SHP77 treated with DMSO at 0.1 percent for 48 hours (cell line): Measurements from ENCODE around the gene OR4F6.
"Not testable (repeated sequence)": the region's sequence is repeated elsewhere in the genome, so short reads cannot be mapped to it uniquely, and the experiment has no call there.

Source experiments
- DNase-seq: peaks from one replicate; lab custom pipeline; 2025; lab: John Stamatoyannopoulos, UW

Gene OR4F6, protein sequence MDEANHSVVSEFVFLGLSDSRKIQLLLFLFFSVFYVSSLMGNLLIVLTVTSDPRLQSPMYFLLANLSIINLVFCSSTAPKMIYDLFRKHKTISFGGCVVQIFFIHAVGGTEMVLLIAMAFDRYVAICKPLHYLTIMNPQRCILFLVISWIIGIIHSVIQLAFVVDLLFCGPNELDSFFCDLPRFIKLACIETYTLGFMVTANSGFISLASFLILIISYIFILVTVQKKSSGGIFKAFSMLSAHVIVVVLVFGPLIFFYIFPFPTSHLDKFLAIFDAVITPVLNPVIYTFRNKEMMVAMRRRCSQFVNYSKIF

DNA sequence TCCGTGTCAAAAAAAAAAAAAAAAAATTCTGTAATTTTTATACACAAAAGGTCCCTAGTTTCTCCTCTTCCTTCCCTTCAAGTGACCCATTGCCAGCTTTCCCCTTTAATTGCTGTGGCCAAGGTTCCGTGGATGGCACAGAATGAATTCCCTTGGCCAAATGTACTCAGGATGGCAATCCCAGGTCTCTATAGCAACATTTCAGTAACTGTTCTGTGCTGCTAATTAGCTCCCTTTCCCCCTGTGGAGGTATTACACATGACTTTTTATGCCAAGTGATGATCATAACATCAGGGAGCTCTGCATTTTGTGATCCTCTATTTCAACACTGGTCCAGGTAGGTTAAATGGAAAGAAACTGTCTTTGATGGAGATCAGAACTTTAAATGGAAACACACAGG lies at the start of gene OR4F6:
Gene OR4F6, plus strand, starts transcription at position 301 of the 400 bp plus-strand sequence. CDS start 2,211 bp downstream, outside the sequence.
- DNase-seq, result no peak

DNA sequence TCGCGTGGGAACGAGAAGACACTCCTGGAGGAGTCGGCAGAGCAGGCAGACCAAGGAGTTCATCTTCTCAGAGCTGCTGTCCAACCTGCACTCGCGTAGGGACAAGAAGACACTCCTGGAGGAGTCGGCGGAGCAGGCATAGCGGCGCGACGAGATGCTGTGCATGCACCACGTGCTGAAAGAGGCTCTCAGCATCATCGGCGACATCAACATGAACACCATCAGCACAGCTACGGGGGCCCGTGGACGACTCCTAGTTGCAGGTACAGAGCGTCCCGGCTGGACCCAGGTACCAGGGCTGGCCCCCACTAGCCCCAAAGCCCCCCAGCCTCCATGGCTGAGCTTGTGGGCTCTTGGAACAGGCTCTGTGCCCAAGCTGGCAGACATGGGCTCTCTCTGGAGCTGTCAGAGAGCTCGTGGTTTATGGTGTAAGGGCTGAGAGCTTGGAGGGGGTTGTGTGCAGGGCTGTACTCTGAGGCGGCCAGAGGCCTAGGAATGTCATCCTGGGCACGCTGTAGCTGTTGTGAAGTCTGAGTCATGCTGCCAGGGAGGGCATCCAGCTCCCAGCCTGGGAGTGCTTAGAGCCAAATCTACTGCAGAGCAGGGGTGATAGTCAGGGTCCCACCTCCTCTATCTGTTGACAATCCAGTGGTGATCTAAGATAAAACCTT lies 38.5 kb upstream of the OR4F6 start:
- not testable (repeated sequence) for DNase-seq

DNA sequence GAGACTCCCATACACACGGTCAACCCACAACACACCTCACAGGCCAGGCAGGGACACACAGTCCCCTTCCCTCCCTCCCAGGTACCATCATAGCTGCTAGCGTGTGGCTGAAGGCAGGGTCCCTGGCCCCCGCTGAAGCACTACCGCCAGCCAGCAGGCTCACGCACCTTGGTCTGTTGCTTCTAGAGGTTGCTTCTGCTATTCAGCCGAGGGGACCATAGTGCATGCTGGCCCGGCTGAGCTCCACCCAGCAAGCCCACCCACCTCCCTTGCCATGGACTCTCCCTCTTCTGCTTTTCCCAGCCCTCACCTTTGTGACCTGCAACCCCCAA lies 38.0 kb upstream of the OR4F6 start:
- not testable (repeated sequence) for DNase-seq

DNA sequence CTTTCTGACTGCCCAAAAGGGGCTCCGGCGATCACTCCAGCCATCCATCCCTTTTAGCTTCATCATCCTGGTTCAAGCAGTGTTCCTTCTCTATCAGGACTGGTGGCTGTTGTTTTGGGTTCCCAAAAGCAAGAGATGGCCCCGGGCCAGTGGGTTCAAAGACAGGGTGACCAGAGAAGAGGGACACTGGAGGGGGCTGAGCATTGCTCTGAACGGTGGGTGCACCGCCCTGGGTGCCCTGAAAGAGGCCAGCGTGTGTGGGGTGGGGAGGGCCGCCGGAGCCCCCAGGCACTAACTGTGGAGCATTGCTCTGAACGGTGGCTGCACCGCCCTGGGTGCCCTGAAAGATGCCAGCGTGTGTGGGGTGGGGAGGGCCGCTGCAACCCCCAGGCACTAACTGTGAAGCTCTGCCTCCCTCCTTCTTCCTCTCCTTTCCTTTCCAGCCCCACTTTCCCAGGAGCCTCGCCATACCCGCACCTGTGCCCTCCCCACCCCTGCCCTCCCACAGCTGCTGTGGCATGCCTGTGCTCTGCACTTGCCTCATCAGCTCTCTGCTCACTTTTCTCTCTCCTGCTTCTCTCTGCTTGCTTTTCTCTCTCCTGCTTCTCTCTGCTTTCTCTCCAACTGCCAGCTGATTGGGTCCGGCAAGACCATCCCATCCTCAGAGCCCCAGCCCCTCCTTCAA lies 37.4 kb upstream of the OR4F6 start:
- no peak for DNase-seq

DNA sequence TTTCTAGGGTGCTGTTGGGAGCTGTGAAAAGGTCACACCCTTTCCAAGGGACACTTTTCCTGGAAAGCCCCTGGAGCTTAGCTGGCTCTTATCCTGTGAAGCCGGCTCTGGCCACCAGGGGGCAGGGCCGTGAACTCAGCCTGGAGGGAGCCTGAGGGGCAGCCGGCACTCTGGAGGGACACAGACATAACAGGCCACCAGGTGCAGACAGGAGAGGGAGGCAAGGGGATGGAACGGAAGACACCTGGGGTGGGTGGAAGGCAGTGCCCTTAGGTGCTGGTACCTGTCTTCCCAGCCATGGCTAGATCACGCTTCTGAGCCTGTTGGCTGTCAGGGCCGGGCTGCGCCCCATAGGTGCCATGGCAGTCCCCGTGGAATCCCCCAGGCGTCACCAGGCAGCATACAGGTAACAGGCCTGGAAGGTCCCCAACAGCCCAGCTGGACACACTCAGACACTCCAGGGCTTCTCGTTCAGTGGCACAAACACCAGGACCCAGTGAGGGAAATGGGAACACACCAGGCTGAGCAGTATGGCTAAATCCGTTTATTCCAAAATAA lies 36.1 kb upstream of the OR4F6 start:
- not testable (repeated sequence) for DNase-seq

DNA sequence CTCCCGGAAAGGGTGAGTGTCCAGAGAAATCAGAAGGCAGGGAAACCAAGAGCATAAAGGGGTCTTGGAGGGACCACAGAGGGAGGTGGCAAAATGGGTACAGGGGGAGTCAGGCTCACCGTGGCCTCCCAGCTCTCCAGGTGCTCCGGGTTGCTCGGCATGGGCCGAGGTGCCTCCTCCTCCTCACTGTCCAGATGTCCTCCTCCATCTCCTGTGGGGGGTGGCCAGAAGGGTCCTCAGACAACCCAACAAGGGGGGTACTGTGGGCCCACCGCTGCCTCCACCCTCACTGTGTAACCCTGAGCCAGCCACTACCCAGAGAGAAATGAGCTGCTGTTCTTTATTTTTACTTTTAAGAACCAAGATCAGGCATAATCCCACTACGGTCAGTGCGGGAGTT lies 30.4 kb upstream of the OR4F6 start:
- DNase-seq, result no peak

DNA sequence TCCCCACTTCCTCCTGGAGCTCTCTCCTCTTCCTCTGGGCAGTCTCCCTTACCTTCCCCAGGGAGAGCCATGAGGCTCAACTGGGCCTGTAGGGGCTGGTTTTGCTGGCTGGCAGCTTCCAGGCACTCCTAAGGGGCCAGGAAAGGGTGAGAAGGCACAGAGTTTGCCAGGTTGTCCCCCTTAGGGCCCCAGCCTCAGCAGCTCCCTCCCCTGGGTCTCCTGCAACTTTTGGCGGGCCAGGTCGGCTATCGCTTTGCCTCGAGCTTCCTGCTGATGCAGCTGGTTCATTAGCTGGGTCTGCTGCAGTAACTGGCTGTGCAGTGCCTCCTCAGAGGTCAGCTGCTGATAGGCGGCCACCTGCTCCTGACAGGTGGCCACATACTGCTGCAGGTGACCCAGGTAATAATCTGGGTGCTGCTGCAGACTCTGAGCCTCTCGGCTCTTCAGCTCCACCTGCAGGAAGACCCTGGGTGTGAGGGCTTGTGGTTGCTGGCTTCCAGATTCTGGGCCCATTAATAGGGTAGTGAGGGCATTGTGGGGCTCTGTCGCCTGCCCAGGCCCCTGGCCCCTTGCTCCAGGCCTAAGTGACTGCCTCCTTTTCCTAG lies 29.7 kb upstream of the OR4F6 start:
- DNase-seq, result peak; percentile 1

DNA sequence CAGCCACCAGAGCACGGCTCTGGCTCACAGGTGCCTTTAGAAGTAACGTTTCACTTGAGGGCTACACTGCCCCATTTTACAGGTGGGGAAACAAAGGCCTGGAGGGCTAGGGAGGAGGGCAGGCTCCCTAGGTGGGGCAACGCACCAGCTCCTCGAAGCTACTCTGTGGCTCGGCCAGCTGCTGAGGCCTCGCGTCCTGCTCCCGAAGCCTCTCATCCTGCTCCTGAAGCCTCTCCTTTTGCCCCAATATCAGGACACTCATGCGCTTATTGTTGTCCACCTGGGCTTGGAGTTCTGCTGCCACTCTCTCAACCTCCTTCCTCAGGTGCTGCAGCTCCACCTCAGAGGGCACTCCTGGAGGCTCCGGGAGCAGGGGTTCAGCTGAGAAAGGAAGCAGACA lies 28.2 kb upstream of the OR4F6 start:
- DNase-seq, result no peak

DNA sequence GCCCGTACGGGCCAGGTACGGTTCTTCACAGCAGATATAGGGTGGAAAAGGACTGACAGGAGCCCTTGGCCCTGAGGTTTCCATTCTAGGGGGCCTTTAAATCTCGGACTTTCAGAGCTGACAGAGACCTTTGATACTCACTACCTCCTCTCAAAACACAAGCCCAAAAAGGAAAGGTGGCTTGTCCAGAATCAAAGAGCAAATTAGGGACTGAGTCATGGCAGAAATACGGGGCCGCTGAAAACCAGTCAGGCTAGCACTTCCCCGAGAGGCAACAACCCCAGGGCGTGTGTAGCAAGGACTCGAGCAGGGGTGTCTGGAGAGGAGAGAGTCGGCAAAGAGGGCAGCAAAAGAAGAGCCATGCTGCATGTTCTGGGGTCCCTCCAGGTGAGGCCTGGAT lies 24.7 kb upstream of the OR4F6 start:
- DNase-seq, result not testable (repeated sequence)

DNA sequence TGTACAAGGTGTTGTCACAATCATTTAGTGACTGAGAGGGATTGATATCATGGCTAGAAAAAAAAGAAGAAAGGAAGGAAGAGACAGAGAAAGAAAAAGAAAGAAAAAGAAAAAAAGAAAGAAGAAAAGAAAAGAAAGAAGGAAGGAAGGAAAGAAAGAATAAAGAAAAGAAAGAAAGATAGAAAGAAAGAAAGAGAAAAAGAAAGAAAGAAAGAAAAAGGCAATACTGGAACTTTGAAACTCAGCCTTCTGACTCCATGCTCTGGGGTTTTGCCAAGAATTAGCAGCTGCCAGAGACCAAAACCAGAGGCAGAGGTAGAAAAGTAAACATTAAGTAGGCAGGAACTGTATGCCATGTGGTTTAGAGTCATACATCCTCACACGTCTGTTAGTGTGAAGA lies 23.1 kb upstream of the OR4F6 start:
- DNase-seq, result not testable (repeated sequence)

DNA sequence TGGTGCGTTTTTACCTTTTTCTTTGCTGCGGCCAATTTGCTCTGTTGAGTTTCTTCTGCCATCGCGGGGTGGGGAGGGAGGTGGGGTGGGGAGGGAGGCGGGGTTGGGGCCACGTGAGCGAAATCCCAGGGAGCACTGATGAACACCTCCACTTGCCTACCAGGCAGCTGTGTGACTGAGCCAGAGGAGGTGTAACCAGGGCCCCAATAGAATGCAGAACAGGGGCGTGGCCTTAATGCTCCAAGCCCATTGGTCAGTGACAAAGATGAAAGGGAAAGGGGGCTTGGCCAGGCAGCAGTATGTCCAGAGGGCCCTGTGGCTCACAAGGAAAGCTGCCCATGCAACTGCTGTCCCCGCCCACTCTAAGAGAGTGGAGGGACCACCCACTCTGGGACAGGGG lies 21.4 kb upstream of the OR4F6 start:
- DNase-seq, result no peak

DNA sequence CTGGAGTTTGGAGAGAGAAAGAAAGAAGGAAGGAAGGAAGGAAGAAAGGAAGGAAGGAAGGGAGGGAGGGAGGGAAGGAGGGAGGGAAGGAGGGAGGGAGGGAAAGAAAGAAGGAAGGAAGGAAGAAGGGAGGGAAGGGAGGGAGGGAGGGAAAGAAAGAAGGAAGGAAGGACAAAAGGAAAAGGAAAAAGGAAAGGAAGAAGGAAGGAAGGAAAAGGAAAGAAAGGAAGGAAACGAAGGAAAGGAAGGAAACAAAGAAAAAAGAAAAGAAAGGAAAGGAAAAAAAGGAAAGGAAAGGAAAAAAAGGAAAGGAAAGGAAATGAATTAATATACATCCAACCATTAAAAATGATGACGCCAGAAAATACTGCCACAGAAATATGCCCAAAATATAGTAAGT lies 18.7 kb upstream of the OR4F6 start:
- DNase-seq, result no peak

DNA sequence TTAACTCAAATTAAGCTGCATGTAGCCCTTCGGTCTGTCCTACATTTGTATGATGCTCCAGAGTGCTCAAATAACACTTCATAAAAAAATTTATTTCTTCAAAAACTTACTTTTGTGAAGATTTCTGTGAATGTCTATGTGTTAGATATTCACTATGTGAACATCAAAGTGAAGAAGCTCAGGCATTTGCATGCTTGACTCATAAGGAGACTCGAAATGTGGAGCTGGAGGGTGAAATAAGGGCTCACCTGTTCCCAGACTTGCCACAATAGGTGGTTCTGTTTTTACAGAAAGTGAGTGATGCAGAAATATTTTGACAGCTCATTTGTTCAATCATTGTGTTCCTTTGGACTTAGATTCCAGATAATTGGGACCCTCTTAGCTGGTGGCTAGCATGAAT lies 16.9 kb upstream of the OR4F6 start:
- not testable (repeated sequence) for DNase-seq

DNA sequence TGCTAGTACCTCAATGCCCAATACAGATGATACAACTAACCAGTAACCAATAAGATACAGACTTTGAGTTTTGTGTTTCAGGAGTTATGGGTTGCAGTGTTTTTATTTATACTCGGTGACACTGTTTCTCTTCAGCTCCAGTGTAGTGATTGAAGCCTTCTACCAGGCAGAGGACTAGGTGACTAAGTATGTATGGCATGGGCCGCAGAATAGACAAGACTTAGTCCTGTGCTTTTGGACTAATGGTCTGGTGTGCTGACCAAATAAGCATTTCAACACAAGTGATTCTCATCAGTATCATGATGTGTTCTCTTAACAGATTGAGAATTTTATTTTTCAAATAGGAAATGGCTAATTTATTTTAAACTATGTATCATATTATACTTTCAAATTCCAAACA lies 15.3 kb upstream of the OR4F6 start:
- not testable (repeated sequence) for DNase-seq

DNA sequence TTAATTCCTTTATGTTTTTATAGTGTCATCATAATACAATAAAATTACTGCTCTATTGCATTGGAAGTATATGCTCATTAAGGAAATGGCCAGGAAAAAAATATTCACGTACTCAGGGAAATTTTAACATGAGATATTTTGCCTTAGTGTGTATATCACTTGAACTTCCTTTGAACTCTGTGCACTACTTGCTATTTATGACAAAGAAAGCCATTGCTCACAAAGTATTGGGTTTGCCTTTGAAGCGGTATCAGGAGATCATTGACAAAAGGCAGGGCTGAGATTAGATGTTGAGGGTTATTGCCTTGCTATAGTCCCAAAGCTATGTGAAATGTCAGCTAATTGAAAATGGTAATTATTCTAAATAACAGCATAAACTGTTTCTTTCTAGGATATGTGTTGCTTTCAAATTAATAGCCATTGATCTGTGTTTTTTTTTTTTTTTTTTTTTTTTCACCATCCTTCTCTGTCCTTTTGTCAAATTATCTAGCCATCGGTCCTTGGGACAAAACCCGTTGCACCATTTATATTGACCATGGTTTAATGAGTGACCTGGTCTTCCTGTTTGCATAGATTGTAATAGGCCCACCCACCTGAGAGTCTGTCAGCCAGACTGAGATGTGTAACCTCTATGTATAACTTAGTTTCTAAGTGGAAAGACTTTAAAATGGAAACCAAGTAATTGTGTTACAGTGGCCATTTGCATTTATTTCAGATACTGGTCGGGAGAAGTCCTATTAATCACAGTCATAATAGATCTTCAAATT lies 14.6 kb upstream of the OR4F6 start:
- not testable (repeated sequence) for DNase-seq

DNA sequence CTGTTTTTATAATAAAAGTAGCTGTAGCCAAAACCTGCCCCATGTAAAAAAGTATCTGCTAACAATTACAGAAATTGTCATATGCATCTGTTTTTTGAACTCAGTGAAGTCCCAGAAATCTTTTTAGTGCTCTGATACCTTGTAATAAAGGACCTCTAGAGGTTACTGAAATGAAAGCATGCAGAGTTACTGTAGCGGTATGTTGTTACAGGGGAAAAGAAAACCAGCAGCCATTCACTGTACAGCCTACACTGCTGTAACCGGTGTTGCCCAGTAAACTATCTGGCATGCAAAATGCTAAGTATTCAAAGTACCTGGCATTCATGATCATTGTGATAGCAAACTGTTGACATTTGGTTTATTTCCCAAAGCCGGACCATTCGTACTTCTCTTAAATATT lies 12.6 kb upstream of the OR4F6 start:
- not testable (repeated sequence) for DNase-seq

DNA sequence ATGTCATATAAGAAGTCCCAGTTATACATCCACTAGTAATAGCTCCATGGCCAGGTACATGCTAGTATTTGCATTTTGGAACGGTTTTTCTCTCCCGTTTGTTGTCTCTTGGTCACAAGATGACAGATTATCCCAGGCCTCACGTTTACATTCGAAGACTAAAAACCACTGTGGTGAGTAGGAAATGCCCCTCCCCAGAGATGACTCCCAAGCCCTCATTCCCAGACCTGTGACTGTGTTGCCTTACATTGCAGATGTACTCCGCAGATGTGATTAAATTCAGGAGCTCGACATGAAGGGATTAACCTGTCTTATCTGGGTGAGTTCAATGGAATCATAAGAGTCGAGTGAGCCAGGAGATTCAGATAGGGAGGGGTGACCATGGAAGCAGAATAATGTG lies 9.3 kb upstream of the OR4F6 start:
- DNase-seq, result not testable (repeated sequence)

DNA sequence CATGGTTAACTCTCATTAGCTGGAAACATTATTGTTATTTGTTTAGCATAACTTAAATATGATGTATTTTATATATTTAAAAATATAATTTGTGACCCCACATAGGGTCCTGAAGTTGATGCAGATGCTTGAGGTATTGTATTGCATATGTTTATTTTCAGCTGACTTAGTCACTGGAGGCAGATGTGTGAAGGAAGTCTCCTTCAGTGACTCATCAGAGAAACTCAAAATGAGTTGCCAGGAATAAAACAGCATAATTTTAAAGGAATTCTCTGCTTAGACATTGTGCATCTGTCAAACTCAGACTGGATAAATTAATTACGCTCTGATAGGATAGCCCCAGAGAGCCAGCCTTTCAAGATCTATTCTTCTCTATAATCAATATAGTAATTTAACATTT lies 7.9 kb upstream of the OR4F6 start:
- no peak for DNase-seq

DNA sequence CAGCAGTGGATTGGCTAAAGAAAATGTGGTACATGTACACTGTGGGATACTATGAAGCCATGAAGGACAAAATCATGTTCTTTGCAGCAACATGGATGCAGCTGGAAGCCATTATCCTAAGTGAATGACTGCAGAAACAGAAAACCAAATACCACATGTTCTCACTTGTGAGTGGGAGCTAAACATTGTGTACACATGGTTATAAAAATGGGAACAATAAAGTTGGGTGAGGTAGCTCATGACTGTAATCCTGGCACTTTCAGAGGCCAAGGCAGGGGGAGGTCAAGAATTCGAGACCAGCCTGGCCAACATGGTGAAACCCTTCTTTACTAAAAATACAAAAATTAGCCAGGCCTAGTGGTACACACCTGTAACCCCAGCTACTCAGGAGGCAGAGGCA lies 3.6 kb upstream of the OR4F6 start:
- DNase-seq, result no peak

DNA sequence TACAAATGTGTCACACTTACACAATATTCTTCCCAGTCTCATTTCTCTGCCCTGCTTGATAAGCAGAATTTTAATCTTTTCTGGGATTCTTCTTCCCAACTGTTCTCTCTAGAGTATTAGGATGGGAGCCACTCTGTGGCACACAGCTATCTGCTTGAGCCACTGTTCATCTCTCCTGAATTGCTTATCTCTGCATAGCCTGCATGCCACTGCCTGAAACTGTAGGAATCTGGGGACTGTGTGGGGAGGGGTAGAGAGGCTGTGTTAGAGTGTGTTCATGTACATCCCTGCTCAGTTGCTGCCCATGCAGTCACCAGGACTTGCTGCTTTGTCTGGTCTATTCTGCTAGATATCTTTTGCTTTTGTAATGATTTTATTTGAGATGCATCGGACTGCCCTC lies 2.3 kb upstream of the OR4F6 start:
- no peak for DNase-seq

DNA sequence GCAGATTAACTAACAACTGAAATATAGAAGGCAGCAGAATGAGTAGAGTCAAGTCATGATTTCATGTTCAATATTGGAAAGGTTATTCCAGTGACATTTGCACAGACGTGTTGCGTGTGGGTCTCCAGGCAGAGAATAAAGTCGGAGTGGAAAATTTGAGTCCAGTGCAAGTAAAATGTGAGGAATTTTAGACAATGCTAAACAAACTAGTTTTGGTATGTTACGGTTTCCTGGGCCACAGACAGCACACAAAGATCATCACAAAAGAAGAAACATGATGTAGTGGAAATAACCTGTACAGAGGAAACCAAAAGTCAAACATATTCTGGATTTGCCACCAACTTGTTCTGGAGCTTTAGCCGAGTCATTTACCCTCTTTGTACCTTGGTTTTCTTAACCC lies 367 bp downstream of the OR4F6 start:
- DNase-seq, result no peak

DNA sequence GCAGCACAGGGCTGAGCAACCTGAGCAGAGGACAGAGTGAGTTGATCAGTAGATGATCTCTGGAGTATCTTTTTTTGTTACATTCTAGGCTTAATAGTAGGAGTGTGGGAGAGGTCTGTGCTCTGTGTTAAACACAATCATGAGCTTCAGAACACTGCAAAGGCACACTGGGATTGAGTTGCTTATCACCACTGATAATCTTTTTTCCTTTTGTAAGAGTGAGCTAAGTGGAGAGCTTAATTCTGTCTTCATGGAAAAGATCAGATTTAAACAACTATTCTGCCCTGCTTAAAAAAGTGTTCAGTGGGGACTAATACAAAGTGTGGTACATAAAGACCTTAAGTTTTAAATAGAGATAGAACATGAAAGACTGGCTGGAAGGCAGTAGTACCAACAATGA lies 1.1 kb downstream of the OR4F6 start:
- DNase-seq, result no peak
